Left lobe of liver (tissue), 2 donors: ENCODE results near the gene BCO1. TPM values are rescaled to one million over a fixed set of nuclear protein-coding genes. Genes with fewer than 3 reads are reported as not detected.
A peak's percentile ranks its signal among the peaks of the same experiment; 100 is the strongest.

Source experiments
- ATAC-seq: fragments of 200-7000 bp; cut with Tn5 transposase; one replicate; pipeline ENCODE4 v1.9.1; 2020; ENCODE audit warnings: mild to moderate bottlenecking, moderate library complexity
- DNase-seq: peaks from one replicate; pipeline ENCODE4 v3.0.0-alpha.2; 2020; ENCODE audit warnings: low spot score
- total RNA-seq: library from RNA; stranded (reverse); gene quantifications from one replicate; pipeline ENCODE4 v1.2.1, GENCODE V29; 2021
- donor health status: DM: no; HTN: no; CAD: no; lungs with moderate emphysema.
- donor health status: DM: no; HTN: yes; CAD: no.

The BCO1 gene
- total RNA-seq, 1 donor from 2014 or later, result 0.25 TPM

DNA sequence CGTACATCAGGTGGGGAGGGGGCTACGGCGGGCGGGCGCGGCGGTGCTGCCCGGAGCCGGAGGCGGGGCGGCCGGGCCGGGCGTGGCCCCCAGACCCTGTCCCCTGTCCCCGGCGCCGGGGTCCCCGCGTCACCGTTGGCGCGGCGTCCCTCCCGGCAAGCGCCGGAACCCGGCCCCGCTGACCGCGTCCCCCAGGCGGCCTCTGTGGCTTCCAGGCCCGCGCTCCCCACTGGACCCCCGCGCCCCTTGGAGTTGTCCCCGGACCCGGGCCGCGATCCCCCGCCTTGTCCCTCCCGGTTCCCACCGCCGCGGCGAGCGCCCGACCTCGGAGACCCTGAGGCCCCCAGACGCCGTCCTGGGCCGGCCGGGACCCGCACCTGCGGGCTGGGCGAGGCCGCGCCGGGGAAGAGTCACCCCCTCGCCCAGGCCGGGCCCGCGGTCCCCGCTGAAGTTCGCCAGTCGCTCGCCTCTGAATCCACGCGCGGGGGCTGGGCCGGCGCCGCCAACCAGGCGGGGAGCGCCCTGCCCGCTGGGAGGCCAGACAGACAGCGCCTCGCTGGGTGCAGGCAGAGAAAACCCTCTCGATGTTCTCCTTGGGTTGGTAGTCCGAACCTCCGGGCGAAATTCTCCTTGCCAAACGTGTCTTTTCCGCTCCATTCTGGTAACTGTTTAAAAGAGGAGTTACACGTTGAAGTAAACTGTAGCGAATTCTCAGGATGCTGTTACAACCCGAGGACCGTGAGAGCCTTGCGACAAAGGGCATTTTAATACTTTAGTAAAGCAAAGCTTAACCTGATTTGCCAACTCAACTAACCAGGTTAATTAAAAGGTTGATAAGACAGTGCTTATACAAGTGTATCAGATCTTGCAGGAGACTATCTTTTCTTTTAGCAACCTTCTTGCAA lies 77.0 kb downstream of the BCO1 start:
- peak; percentile 73 for DNase-seq

GRCh38 chr16:81316176-81316496 lies 77.6 kb downstream of the BCO1 start:
- ATAC-seq (no peak), DNase-seq (no peak)

More for the DNA sequence above, 77.0 kb downstream of the BCO1 start:
- peak; percentile 80 for ATAC-seq

GRCh38 chr16:81318711-81319110 lies 80.2 kb downstream of the BCO1 start:
- ATAC-seq (no peak), DNase-seq (no peak)

- ATAC-seq (no peak), DNase-seq (no peak)
Measured at GRCh38 chr16:81319221-81319912, 80.9 kb downstream of the BCO1 start.

DNA sequence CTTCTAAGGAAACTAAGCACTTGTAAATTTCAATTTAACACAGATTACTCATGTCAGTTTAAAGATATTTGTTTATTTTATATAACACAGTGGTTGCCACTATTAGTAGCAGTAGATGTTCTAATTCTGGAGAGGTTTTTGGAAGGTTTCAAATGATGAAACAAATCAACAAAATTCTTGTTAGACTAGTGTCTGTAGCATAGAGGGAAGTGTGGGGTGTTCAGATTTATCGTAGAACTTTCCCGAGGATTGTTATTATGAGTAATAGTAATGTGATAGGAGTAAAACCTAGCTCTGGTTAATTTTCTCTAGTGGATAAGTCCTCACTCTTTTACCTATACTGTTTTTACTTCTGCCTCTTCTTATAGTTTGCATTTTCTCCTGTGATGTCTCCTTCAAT lies 82.5 kb downstream of the BCO1 start:
- no peak for ATAC-seq
- no peak for DNase-seq

DNA sequence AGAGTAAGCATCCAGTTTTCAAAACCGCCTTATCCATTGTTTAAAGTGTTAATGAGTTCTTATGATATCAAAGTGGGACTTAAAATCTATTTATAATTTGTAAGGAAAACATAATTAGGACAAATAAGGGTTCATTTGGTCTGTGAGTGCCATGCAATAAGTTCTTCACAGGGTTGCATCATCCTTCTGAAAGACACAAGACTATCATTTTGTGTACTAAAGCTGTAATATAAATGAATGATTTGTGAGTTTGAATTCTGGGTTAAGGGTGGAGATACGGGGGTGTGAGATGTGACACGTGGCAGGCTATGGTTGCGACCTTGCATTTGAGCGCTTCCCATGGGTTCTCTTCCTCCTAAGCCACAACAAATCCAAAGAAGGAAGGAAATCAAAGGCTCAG lies 83.0 kb downstream of the BCO1 start:
- ATAC-seq (no peak), DNase-seq (no peak)

- no peak for DNase-seq
- ATAC-seq, result no peak
Measured at GRCh38 chr16:81324808-81325207, 86.3 kb downstream of the BCO1 start.

- no peak for DNase-seq
- ATAC-seq, result no peak
Measured at GRCh38 chr16:81327011-81327410, 88.5 kb downstream of the BCO1 start.

DNA sequence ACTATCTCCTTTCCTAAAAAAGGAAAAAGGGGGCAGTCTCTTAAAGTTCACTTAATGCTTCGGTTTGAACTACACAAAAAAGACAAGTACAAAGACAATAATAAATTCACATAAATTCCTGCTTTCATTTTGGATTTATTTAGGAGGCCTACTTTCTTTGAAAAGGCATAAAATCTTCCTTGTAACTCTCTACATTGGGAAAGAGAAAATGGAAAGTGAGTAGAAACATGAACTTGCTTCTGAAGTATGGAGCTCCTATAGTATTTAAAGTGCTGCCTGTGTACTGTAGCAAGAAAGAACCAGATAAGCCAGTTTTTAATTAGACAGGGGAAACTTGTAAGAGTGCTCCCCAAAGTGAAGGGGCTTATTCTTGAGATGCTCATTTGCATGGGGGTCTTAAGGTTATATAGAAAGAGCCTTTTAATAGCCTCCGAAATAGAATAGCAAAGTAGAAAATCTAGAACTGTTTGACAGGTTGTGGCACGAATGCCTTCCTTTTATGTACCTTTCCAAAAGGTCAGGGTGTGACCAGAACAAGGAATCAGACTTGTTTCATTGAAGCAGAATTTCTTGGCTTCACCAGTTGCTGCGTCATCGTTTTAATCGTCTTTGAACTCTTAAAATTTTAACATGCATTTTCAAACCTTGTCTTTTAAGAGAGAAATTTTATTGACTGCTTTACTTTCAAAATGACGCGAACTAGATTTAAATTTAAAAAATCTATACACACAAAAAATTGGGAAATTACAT lies 89.1 kb downstream of the BCO1 start:
- ATAC-seq (no peak), DNase-seq (no peak)

DNA sequence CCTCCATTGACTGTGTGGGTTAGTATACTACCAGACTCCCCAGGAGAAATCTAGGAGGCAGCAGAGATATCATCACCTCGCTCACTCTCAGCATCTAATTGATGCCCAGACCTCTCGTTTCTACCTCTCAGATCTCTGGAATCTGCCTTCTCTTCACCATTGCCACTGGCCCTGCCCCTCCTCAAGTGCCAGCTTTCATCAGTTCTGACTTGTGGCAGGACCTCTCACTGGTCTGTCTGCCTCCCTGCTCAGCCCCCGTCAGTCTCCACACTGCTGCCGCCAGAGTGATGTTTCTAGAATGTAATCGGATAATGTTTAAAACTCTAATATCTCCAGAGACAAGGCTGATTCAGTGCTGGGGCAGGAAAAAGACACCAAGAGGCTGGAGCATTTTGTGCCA lies 91.5 kb downstream of the BCO1 start:
- ATAC-seq (no peak), DNase-seq (no peak)

- no peak for ATAC-seq
- DNase-seq, result no peak
Measured at GRCh38 chr16:81333356-81333755, 94.9 kb downstream of the BCO1 start.

DNA sequence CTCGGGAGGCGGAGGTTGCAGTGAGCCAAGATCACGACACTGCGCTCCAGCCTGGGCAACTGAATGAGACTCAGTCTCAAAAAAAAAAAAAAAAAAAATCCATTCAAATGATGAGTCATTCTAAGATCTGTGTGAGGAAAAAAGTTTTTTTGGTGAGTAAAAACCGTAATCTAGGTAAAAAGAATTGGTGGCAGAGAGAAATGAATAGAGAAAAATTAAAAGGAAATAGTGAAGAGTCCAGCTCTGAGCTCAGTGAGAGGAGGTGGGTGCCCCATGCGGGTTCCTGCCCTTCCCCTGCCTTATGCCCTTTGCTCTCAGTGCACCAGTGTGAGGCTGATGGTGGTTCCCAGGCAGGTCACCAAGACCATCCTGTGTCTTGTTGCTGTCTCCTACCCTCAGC lies 97.2 kb downstream of the BCO1 start:
- no peak for DNase-seq

GRCh38 chr16:81337097-81337496 lies 98.6 kb downstream of the BCO1 start:
- ATAC-seq, result no peak
- DNase-seq, result no peak

More for the DNA sequence above, 97.2 kb downstream of the BCO1 start:
- no peak for ATAC-seq

Other genes starting within 250 kb of the BCO1 start
- 36.8 TPM for gene CMC2, start 231.8 kb upstream of the BCO1 start, total RNA-seq
- 7.6 TPM for gene CENPN, start 231.5 kb upstream of the BCO1 start, total RNA-seq
- gene ATMIN, start 202.8 kb upstream of the BCO1 start, total RNA-seq, result 13.7 TPM
- gene C16orf46, start 161.5 kb upstream of the BCO1 start, total RNA-seq, result 2.0 TPM
- 74.0 TPM for gene GCSH, start 142.3 kb upstream of the BCO1 start, total RNA-seq
- gene GAN, start 76.3 kb downstream of the BCO1 start, total RNA-seq, result 2.9 TPM
- 15.4 TPM for gene CMIP, start 206.1 kb downstream of the BCO1 start, total RNA-seq